ENCODE data around the gene PIWIL1.

The PIWIL1 gene

DNA sequence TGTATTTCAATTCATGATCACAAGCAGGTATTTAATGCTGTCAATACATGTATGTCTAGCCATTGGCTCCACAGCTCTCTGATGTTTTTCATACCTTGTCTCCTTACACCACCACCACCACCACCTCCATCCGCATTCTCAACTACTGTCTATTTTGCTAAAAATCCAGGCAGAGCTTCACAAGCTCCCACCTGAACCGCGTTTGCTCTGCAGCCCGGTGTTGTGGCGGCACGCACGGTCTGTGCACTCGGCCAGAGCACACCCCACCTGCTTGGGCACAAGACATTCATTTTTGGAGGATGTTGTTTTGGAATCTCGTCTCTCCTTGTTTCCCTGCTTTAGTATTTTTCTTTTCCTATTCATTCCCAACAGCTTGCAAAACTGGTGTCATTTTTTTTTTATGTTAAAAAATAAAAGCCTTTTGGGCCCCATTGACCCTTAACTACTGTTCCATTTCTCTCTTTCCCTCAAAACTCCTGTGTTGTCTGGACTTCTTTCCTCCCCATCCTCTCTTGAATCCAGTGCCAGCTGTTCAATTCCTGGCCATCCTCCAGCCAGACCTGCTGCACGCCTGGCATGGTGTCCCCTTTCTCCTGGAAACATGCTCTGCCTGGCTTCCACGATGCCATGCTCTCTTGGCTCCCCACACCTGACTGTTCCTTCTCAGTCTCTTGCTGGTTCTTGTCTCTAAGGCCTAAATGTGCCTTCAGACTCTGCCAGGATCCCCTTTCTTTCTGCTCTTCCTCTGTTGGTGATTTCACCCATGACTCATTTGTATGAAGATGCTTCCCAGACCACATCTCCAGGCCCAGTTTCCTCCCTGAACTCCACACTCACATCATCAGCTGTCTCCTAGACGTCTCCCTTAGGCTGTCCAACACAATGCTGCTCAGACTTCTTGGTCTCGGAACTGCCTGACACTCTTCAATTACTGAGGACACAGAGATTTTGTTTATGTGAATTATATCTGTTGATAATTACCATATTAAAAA, 37.9 kb downstream of the PIWIL1 start:
- no peak for DNase-seq
- no peaks in the 10 kb centered on the region for H3K79me1 ChIP-seq (ENCODE audit: low read length)

GRCh38 chr12:130382818-130383217, 45.1 kb downstream of the PIWIL1 start:
- H4K5ac ChIP-seq (ENCODE audit: low read length): no peak overlapping the region

More for the DNA sequence above, 37.9 kb downstream of the PIWIL1 start:
- no peak overlapping the region for H3K27ac ChIP-seq (ENCODE audit: low read depth, low read length)
- H2BK120ac ChIP-seq (ENCODE audit: low read depth, low read length): no peak overlapping the region
- no peak overlapping the region for H2BK5ac ChIP-seq (ENCODE audit: low read length)
- no peak overlapping the region for H3K56ac ChIP-seq (ENCODE audit: low read length)
- no peak overlapping the region for H4K5ac ChIP-seq (ENCODE audit: low read length)
- no peak overlapping the region for H3K4me3 ChIP-seq (ENCODE audit: low read length)
- H3K9ac ChIP-seq (ENCODE audit: low read length): no peak overlapping the region
- H3K18ac ChIP-seq (ENCODE audit: low read length): no peak overlapping the region
- no peak overlapping the region for H3K23ac ChIP-seq (ENCODE audit: low read length)
- no CpG with 5 or more reads among the region's 13 CpGs for WGBS (ENCODE audit: extremely low coverage, insufficient coverage, low lambda C conversion rate)
- no peaks in the 10 kb centered on the region for H3K27me3 ChIP-seq (ENCODE audit: insufficient read depth, low read length, poor library complexity)
- H3K4me2 ChIP-seq (ENCODE audit: low read length): no peak overlapping the region
- no peak overlapping the region for H2BK15ac ChIP-seq (replicated peaks; ENCODE audit: low read depth)
- H2AK5ac ChIP-seq (ENCODE audit: low read length): no peak overlapping the region
- no peaks in the 10 kb centered on the region for H3K36me3 ChIP-seq (ENCODE audit: control insufficient read depth, insufficient read depth, low read length)
- H3K4ac ChIP-seq (ENCODE audit: low read depth, low read length): no peak overlapping the region
- H3K79me2 ChIP-seq (ENCODE audit: control insufficient read depth, insufficient read depth, low read length): no peaks in the 10 kb centered on the region
- H3K4me1 ChIP-seq (ENCODE audit: control insufficient read depth, low read depth, low read length): no peaks in the 10 kb centered on the region
- no peak overlapping the region for H4K8ac ChIP-seq (ENCODE audit: low read depth, low read length)

GRCh38 chr12:130384234-130384633, 46.5 kb downstream of the PIWIL1 start:
- H3K27me3 ChIP-seq (ENCODE audit: insufficient read depth, low read length, poor library complexity): no peaks in the 10 kb centered on the region
- no peak overlapping the region for H3K23ac ChIP-seq (ENCODE audit: low read length)
- H2BK120ac ChIP-seq (ENCODE audit: low read depth, low read length): no peak overlapping the region
- no CpG with 5 or more reads among the region's 3 CpGs for WGBS (ENCODE audit: extremely low coverage, insufficient coverage, low lambda C conversion rate)
- no peak overlapping the region for H3K9ac ChIP-seq (ENCODE audit: low read length)
- no peak overlapping the region for H2BK15ac ChIP-seq (replicated peaks; ENCODE audit: low read depth)
- H3K79me1 ChIP-seq (ENCODE audit: low read length): no peaks in the 10 kb centered on the region
- H4K8ac ChIP-seq (ENCODE audit: low read depth, low read length): no peak overlapping the region
- no peak for DNase-seq
- H2BK5ac ChIP-seq (ENCODE audit: low read length): no peak overlapping the region
- no peaks in the 10 kb centered on the region for H3K4me1 ChIP-seq (ENCODE audit: control insufficient read depth, low read depth, low read length)
- H3K4ac ChIP-seq (ENCODE audit: low read depth, low read length): no peak overlapping the region
- no peaks in the 10 kb centered on the region for H3K79me2 ChIP-seq (ENCODE audit: control insufficient read depth, insufficient read depth, low read length)
- H4K5ac ChIP-seq (ENCODE audit: low read length): no peak overlapping the region
- H3K27ac ChIP-seq (ENCODE audit: low read depth, low read length): no peak overlapping the region
- no peak overlapping the region for H3K18ac ChIP-seq (ENCODE audit: low read length)
- no peak overlapping the region for H3K4me2 ChIP-seq (ENCODE audit: low read length)
- no peak overlapping the region for H3K56ac ChIP-seq (ENCODE audit: low read length)
- H3K36me3 ChIP-seq (ENCODE audit: control insufficient read depth, insufficient read depth, low read length): no peaks in the 10 kb centered on the region
- H3K4me3 ChIP-seq (ENCODE audit: low read length): no peak overlapping the region
- H2AK5ac ChIP-seq (ENCODE audit: low read length): no peak overlapping the region

More at GRCh38 chr12:130382818-130383217, 45.1 kb downstream of the PIWIL1 start:
- Histone ChIP-seq H4K8ac (ENCODE audit: low read depth, low read length) (no peak overlapping the region), H2BK5ac (ENCODE audit: low read length) (no peak overlapping the region), H3K36me3 (ENCODE audit: control insufficient read depth, insufficient read depth, low read length) (no peaks in the 10 kb centered on the region), H3K79me2 (ENCODE audit: control insufficient read depth, insufficient read depth, low read length) (no peaks in the 10 kb centered on the region), H3K4me1 (ENCODE audit: control insufficient read depth, low read depth, low read length) (no peaks in the 10 kb centered on the region), H3K23ac (ENCODE audit: low read length) (no peak overlapping the region), H3K4ac (ENCODE audit: low read depth, low read length) (no peak overlapping the region), H3K27me3 (ENCODE audit: insufficient read depth, low read length, poor library complexity) (no peaks in the 10 kb centered on the region), H2BK120ac (ENCODE audit: low read depth, low read length) (no peak overlapping the region), H2BK15ac (replicated peaks; ENCODE audit: low read depth) (no peak overlapping the region), H3K4me2 (ENCODE audit: low read length) (no peak overlapping the region), H3K4me3 (ENCODE audit: low read length) (no peak overlapping the region), H2AK5ac (ENCODE audit: low read length) (no peak overlapping the region), H3K18ac (ENCODE audit: low read length) (no peak overlapping the region), H3K9ac (ENCODE audit: low read length) (no peak overlapping the region), H3K79me1 (ENCODE audit: low read length) (no peaks in the 10 kb centered on the region), H3K56ac (ENCODE audit: low read length) (no peak overlapping the region), H3K27ac (ENCODE audit: low read depth, low read length) (no peak overlapping the region)
- no CpG with 5 or more reads among the region's 2 CpGs for WGBS (ENCODE audit: extremely low coverage, insufficient coverage, low lambda C conversion rate)
- DNase-seq: no peak

GRCh38 chr12:130385193-130385592, 47.5 kb downstream of the PIWIL1 start:
- no peak overlapping the region for H3K4ac ChIP-seq (ENCODE audit: low read depth, low read length)
- H3K79me2 ChIP-seq (ENCODE audit: control insufficient read depth, insufficient read depth, low read length): no peaks in the 10 kb centered on the region
- no peaks in the 10 kb centered on the region for H3K36me3 ChIP-seq (ENCODE audit: control insufficient read depth, insufficient read depth, low read length)
- no peak overlapping the region for H2BK120ac ChIP-seq (ENCODE audit: low read depth, low read length)
- no peak for DNase-seq
- H2AK5ac ChIP-seq (ENCODE audit: low read length): no peak overlapping the region
- H3K4me1 ChIP-seq (ENCODE audit: control insufficient read depth, low read depth, low read length): no peaks in the 10 kb centered on the region
- H3K56ac ChIP-seq (ENCODE audit: low read length): no peak overlapping the region
- no peak overlapping the region for H4K8ac ChIP-seq (ENCODE audit: low read depth, low read length)
- no peak overlapping the region for H3K4me3 ChIP-seq (ENCODE audit: low read length)
- H4K5ac ChIP-seq (ENCODE audit: low read length): no peak overlapping the region
- no peaks in the 10 kb centered on the region for H3K79me1 ChIP-seq (ENCODE audit: low read length)
- H3K23ac ChIP-seq (ENCODE audit: low read length): no peak overlapping the region
- no peak overlapping the region for H2BK5ac ChIP-seq (ENCODE audit: low read length)
- WGBS (ENCODE audit: extremely low coverage, insufficient coverage, low lambda C conversion rate): no CpG with 5 or more reads among the region's 4 CpGs
- no peak overlapping the region for H3K18ac ChIP-seq (ENCODE audit: low read length)
- H3K9ac ChIP-seq (ENCODE audit: low read length): no peak overlapping the region
- H3K27me3 ChIP-seq (ENCODE audit: insufficient read depth, low read length, poor library complexity): no peaks in the 10 kb centered on the region
- H2BK15ac ChIP-seq (replicated peaks; ENCODE audit: low read depth): no peak overlapping the region
- H3K4me2 ChIP-seq (ENCODE audit: low read length): no peak overlapping the region
- H3K27ac ChIP-seq (ENCODE audit: low read depth, low read length): no peak overlapping the region

GRCh38 chr12:130391186-130391585, 53.5 kb downstream of the PIWIL1 start:
- no peaks in the 10 kb centered on the region for H3K79me2 ChIP-seq (ENCODE audit: control insufficient read depth, insufficient read depth, low read length)
- no peaks in the 10 kb centered on the region for H3K36me3 ChIP-seq (ENCODE audit: control insufficient read depth, insufficient read depth, low read length)
- no peak overlapping the region for H3K18ac ChIP-seq (ENCODE audit: low read length)
- no peak for DNase-seq
- H4K8ac ChIP-seq (ENCODE audit: low read depth, low read length): no peak overlapping the region
- no peaks in the 10 kb centered on the region for H3K79me1 ChIP-seq (ENCODE audit: low read length)
- H3K27ac ChIP-seq (ENCODE audit: low read depth, low read length): no peak overlapping the region
- H2AK5ac ChIP-seq (ENCODE audit: low read length): no peak overlapping the region
- H3K27me3 ChIP-seq (ENCODE audit: insufficient read depth, low read length, poor library complexity): no peaks in the 10 kb centered on the region
- H3K56ac ChIP-seq (ENCODE audit: low read length): no peak overlapping the region
- no CpG with 5 or more reads among the region's 14 CpGs for WGBS (ENCODE audit: extremely low coverage, insufficient coverage, low lambda C conversion rate)
- no peak overlapping the region for H2BK15ac ChIP-seq (replicated peaks; ENCODE audit: low read depth)
- H3K4me3 ChIP-seq (ENCODE audit: low read length): no peak overlapping the region
- H4K5ac ChIP-seq (ENCODE audit: low read length): no peak overlapping the region
- no peak overlapping the region for H3K4me2 ChIP-seq (ENCODE audit: low read length)
- no peak overlapping the region for H2BK120ac ChIP-seq (ENCODE audit: low read depth, low read length)
- no peak overlapping the region for H3K4ac ChIP-seq (ENCODE audit: low read depth, low read length)
- H3K23ac ChIP-seq (ENCODE audit: low read length): no peak overlapping the region
- H3K9ac ChIP-seq (ENCODE audit: low read length): no peak overlapping the region
- no peak overlapping the region for H2BK5ac ChIP-seq (ENCODE audit: low read length)
- no peaks in the 10 kb centered on the region for H3K4me1 ChIP-seq (ENCODE audit: control insufficient read depth, low read depth, low read length)

Measured in mesendoderm (in vitro differentiated cells).